ENCODE results near the gene OR51A4. TPM values are rescaled to one million over a fixed set of nuclear protein-coding genes. Genes with fewer than 3 reads are reported as not detected.
A peak's percentile ranks its signal among the peaks of the same experiment; 100 is the strongest.

OR51A4 gene
- total RNA-seq, 1 experiment from 2014 or later, result not detected

DNA sequence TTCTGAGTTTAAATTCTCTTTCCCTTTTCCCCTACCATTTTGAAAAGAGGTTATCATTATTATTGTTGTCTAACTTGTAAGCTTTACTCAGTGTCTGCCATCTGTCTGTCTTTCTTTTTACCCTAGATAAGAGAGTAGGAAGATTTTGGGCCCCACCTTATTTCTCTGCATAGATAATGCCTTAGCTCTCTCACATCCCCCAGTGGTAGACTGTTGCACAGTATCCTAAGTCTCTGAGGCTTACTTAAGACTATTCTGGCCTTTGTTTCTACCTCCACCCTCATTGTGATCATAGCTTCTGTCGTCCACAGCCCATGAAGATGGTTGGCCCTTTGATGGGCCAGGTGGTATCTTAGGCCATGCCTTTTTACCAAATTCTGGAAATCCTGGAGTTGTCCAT lies 43.7 kb upstream of the OR51A4 start:
- H3K9ac ChIP-seq (ENCODE audit: low read length), result no peak overlapping the region
- no peak for TF ChIP-seq POLR2AphosphoS5 (IDR thresholded peaks at IDR 0.05; ENCODE audit: low read depth, low read length)
- no peak for TF ChIP-seq SIN3A (IDR thresholded peaks at IDR 0.05; ENCODE audit: low read depth)
- no peak for TF ChIP-seq CBX3 (IDR thresholded peaks at IDR 0.05; ENCODE audit: low read depth)
- TF ChIP-seq, protein P1, sequence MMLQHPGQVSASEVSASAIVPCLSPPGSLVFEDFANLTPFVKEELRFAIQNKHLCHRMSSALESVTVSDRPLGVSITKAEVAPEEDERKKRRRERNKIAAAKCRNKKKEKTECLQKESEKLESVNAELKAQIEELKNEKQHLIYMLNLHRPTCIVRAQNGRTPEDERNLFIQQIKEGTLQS (IDR thresholded peaks at IDR 0.05), result no peak
- TF ChIP-seq SP1 (IDR thresholded peaks at IDR 0.05; ENCODE audit: low read depth), result no peak
- TF ChIP-seq YY1 (IDR thresholded peaks at IDR 0.05; ENCODE audit: extremely low read depth, insufficient replicate concordance, low read depth, low read length), result no peak
- TF ChIP-seq, protein P2, sequence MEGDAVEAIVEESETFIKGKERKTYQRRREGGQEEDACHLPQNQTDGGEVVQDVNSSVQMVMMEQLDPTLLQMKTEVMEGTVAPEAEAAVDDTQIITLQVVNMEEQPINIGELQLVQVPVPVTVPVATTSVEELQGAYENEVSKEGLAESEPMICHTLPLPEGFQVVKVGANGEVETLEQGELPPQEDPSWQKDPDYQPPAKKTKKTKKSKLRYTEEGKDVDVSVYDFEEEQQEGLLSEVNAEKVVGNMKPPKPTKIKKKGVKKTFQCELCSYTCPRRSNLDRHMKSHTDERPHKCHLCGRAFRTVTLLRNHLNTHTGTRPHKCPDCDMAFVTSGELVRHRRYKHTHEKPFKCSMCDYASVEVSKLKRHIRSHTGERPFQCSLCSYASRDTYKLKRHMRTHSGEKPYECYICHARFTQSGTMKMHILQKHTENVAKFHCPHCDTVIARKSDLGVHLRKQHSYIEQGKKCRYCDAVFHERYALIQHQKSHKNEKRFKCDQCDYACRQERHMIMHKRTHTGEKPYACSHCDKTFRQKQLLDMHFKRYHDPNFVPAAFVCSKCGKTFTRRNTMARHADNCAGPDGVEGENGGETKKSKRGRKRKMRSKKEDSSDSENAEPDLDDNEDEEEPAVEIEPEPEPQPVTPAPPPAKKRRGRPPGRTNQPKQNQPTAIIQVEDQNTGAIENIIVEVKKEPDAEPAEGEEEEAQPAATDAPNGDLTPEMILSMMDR (IDR thresholded peaks at IDR 0.05 in 2 of 3, conservative IDR thresholded peaks at IDR 0.05 in 1 of 3; ENCODE audit: borderline replicate concordance in 1 of 3, insufficient read depth in 1 of 3, low read depth in 2 of 3, low read length in 2 of 3), result peak in 2 of 3 experiments; percentile 28 to 36; a peak in 4 of 6 replicates
- peak; percentile 36; the same call in 1 of the 2 replicates for TF ChIP-seq RAD21 (IDR thresholded peaks at IDR 0.05; ENCODE audit: low read depth)
- CTCF ChIA-PET, result interaction anchor here (1.8 kb wide), 1 partner anchor 354 kb away, joined by 9 read pairs; the partner anchor contains the start of gene OR51D1
- H3K4me1 ChIP-seq (ENCODE audit: control insufficient read depth in 1 of 2, insufficient read depth in 2 of 2, low read length in 2 of 2), result no peaks in the 10 kb centered on the region
- no peak overlapping the region for H2AFZ ChIP-seq (ENCODE audit: low read depth, low read length, poor library complexity, severe bottlenecking)
- POLR2A ChIA-PET, result no interaction called here
- H3K27ac ChIP-seq (ENCODE audit: low read depth, low read length), result no peak overlapping the region
- BruUV-seq (replicated peaks), result no TSS peak
- peaks cover 34% of the 10 kb centered on the region for H3K27me3 ChIP-seq (ENCODE audit: insufficient read depth, low read length)
- H3K4me2 ChIP-seq (ENCODE audit: low read length), result no peak overlapping the region
- no peak for DNase-seq (ENCODE audit: low read depth, low spot score)
- H3K79me2 ChIP-seq (ENCODE audit: insufficient read depth, low read length), result no peaks in the 10 kb centered on the region
- no peaks in the 10 kb centered on the region for H3K9me3 ChIP-seq (ENCODE audit: control insufficient read depth in 1 of 2, insufficient read depth in 1 of 2, low read depth in 1 of 2, low read length in 2 of 2)
- intact Hi-C loops (cut with micrococcal nuclease), result no loop called here
- no peak overlapping the region for H3K4me3 ChIP-seq (replicated peaks in 1 of 2; ENCODE audit: low read depth in 1 of 2, low read length in 2 of 2)
- no peaks in the 10 kb centered on the region for H3K9me2 ChIP-seq (ENCODE audit: insufficient read depth)
- no peaks in the 10 kb centered on the region for H3K36me3 ChIP-seq (ENCODE audit: control insufficient read depth in 1 of 2, insufficient read depth in 2 of 2, low read length in 2 of 2)
- H4K20me1 ChIP-seq (ENCODE audit: insufficient read depth), result no peaks in the 10 kb centered on the region; the same call in 1 of the 2 replicates
- ATAC-seq, result peak; percentile 77
- RAD21 ChIA-PET (ENCODE audit: low non-redundant PET in 1 of 2, low total read pairs in 2 of 2, uncharacterized antibody in 2 of 2, unreplicated experiment in 2 of 2), result no interaction called here

DNA sequence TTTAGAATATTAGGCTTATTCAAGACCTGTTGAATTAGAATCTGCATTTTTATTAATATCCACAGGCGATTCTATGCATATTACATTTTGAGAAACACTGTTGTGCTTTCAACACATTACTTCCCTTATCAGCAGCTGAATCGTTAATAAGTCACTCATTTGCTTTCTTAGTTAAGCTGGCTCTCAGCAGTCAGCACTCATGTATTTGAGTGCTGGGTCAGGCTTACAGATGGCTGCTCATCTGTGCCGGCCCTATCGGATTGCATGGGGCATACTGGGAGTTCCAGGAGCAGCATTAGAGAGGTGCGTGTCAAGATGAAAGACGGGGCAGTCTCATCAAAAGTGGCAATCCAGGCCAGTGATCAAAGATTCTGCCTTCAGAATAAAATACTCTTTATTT lies 36.4 kb upstream of the OR51A4 start:
- Histone ChIP-seq H3K27me3 (ENCODE audit: insufficient read depth, low read length) (peaks cover 11% of the 10 kb centered on the region), H3K36me3 (ENCODE audit: control insufficient read depth in 1 of 2, insufficient read depth in 2 of 2, low read length in 2 of 2) (no peaks in the 10 kb centered on the region), H3K9me2 (ENCODE audit: insufficient read depth) (no peaks in the 10 kb centered on the region), H3K4me3 (replicated peaks in 1 of 2; ENCODE audit: low read depth in 1 of 2, low read length in 2 of 2) (no peak overlapping the region), H4K20me1 (ENCODE audit: insufficient read depth) (no peaks in the 10 kb centered on the region), H3K9me3 (ENCODE audit: control insufficient read depth in 1 of 2, insufficient read depth in 1 of 2, low read depth in 1 of 2, low read length in 2 of 2) (no peaks in the 10 kb centered on the region), H3K9ac (ENCODE audit: low read length) (no peak overlapping the region), H3K27ac (ENCODE audit: low read depth, low read length) (no peak overlapping the region), H3K4me2 (ENCODE audit: low read length) (no peak overlapping the region), H2AFZ (ENCODE audit: low read depth, low read length, poor library complexity, severe bottlenecking) (no peak overlapping the region), H3K79me2 (ENCODE audit: insufficient read depth, low read length) (no peaks in the 10 kb centered on the region), H3K4me1 (ENCODE audit: control insufficient read depth in 1 of 2, insufficient read depth in 2 of 2, low read length in 2 of 2) (no peaks in the 10 kb centered on the region)
- ChIA-PET POLR2A (no interaction called here), RAD21 (ENCODE audit: low non-redundant PET in 1 of 2, low total read pairs in 2 of 2, uncharacterized antibody in 2 of 2, unreplicated experiment in 2 of 2) (no interaction called here), CTCF (no interaction called here)
- DNase-seq (ENCODE audit: low read depth, low spot score) (no peak), ATAC-seq (no peak)
- BruUV-seq (replicated peaks), result no TSS peak
- intact Hi-C loops (cut with micrococcal nuclease), result no loop called here
- TF ChIP-seq SRF (IDR thresholded peaks at IDR 0.05; ENCODE audit: low read depth) (no peak), POLR2AphosphoS5 (IDR thresholded peaks at IDR 0.05; ENCODE audit: low read depth, low read length) (no peak), YY1 (IDR thresholded peaks at IDR 0.05; ENCODE audit: extremely low read depth, insufficient replicate concordance, low read depth, low read length) (no peak), JUND (IDR thresholded peaks at IDR 0.05) (no peak), ZNF274 (IDR thresholded peaks at IDR 0.05; ENCODE audit: low read depth, low read length) (no peak), SIN3A (IDR thresholded peaks at IDR 0.05; ENCODE audit: low read depth) (no peak), EZH2 (IDR thresholded peaks at IDR 0.05) (no peak), EGR1 (IDR thresholded peaks at IDR 0.05; ENCODE audit: low read depth) (no peak)
- TF ChIP-seq, protein P2 (IDR thresholded peaks at IDR 0.05 in 2 of 3, conservative IDR thresholded peaks at IDR 0.05 in 1 of 3; ENCODE audit: borderline replicate concordance in 1 of 3, insufficient read depth in 1 of 3, low read depth in 2 of 3, low read length in 2 of 3), result no peak
